K562 (cell line): ENCODE measurements around the gene FUZ. TPM values are rescaled to one million over a fixed set of nuclear protein-coding genes. Genes with fewer than 3 reads are reported as not detected.

Experiments
- ATF3 ChIP-seq, 2 experiments: fragments of 450-650 bp in 1 of 2; sonication (generic) in 1 of 2; formaldehyde crosslinking in 1 of 2; IDR thresholded peaks in 1 of 2; conservative IDR thresholded peaks in 1 of 2; 2 replicates each; pipeline versions ENCODE4 v1.6.1 to v1.8.1; 2016 to 2023; ENCODE audit warnings: mild to moderate bottlenecking in 2 of 2, moderate library complexity in 2 of 2, inconsistent platforms in 1 of 2, missing genetic modification reagents in 1 of 2
- BHLHE40 ChIP-seq: IDR thresholded peaks from 2 replicates; pipeline ENCODE4 v1.6.1; 2011; ENCODE audit warnings: low read length, improper control_type of control experiment
- CEBPB ChIP-seq: fragments of 450-650 bp; IDR thresholded peaks from 2 replicates; pipeline ENCODE4 v1.6.1; 2016; ENCODE audit warnings: missing genetic modification characterization, missing compliant biosample characterization
- CREB3 ChIP-seq: fragments of 450-650 bp; conservative IDR thresholded peaks from 2 replicates; pipeline ENCODE4 v1.6.1; 2016; ENCODE audit warnings: missing genetic modification characterization, low read depth, mild to moderate bottlenecking, missing compliant biosample characterization, moderate library complexity
- CREB3L1 ChIP-seq: fragments of 450-650 bp; IDR thresholded peaks from 2 replicates; pipeline ENCODE4 v1.6.1; 2014; ENCODE audit warnings: low read depth, mild to moderate bottlenecking, moderate library complexity, borderline replicate concordance
- E2F4 ChIP-seq: sonication (generic); formaldehyde crosslinking; IDR thresholded peaks from 2 replicates; pipeline ENCODE4 v1.8.0; 2022; ENCODE audit warnings: mild to moderate bottlenecking, low read depth, missing genetic modification reagents
- E2F8 ChIP-seq: fragments of 450-650 bp; IDR thresholded peaks from 2 replicates; pipeline ENCODE4 v1.7.1; 2018; ENCODE audit warnings: mild to moderate bottlenecking, low read depth; ENCODE audit not compliant: partially characterized antibody
- FOXK2 ChIP-seq, 2 experiments: fragments of 450-650 bp; IDR thresholded peaks in 1 of 2; conservative IDR thresholded peaks in 1 of 2; 2 replicates each; pipeline ENCODE4 v1.6.1; 2016; ENCODE audit warnings: low read depth in 2 of 2, mild to moderate bottlenecking in 1 of 2
- MAFG ChIP-seq: fragments of 450-650 bp; conservative IDR thresholded peaks from 2 replicates; pipeline ENCODE4 v1.6.1; 2016; ENCODE audit warnings: missing genetic modification characterization, missing compliant biosample characterization
- MEF2A ChIP-seq: IDR thresholded peaks from 2 replicates; pipeline ENCODE4 v1.6.1; 2011; ENCODE audit warnings: low read depth, mild to moderate bottlenecking, low read length, moderate library complexity; ENCODE audit not compliant: control insufficient read depth
- NFXL1 ChIP-seq: fragments of 450-650 bp; formaldehyde crosslinking; IDR thresholded peaks from 2 replicates; pipeline ENCODE4 v1.4.0; 2021; ENCODE audit warnings: mild to moderate bottlenecking
- PCBP1 ChIP-seq: fragments of 200-400 bp; formaldehyde crosslinking; IDR thresholded peaks from 2 replicates; pipeline ENCODE4 v1.6.1; 2018; ENCODE audit warnings: mild to moderate bottlenecking, low read depth, low read length; ENCODE audit not compliant: poor library complexity, severe bottlenecking
- RBM15 ChIP-seq: fragments of 200-400 bp; formaldehyde crosslinking; IDR thresholded peaks from 2 replicates; pipeline ENCODE4 v1.6.1; 2018; ENCODE audit warnings: mild to moderate bottlenecking, low read length, moderate library complexity; ENCODE audit not compliant: insufficient read depth
- RHOXF2B ChIP-seq: fragments of 250-450 bp; sonication (Bioruptor Pico); conservative IDR thresholded peaks from 2 replicates; pipeline ENCODE4 v1.5.1; 2021
- STAT5B ChIP-seq: fragments of 250-450 bp; sonication (Bioruptor Pico); IDR thresholded peaks from 2 replicates; pipeline ENCODE4 v1.8.0; 2021; ENCODE audit warnings: mild to moderate bottlenecking, inconsistent platforms
- ZFPM2 ChIP-seq: fragments of 250-450 bp; sonication (Bioruptor Pico); IDR thresholded peaks from 2 replicates; pipeline ENCODE4 v1.5.1; 2022; ENCODE audit warnings: mild to moderate bottlenecking
- ZFX ChIP-seq: sonication (generic); formaldehyde crosslinking; IDR thresholded peaks from 2 replicates; pipeline ENCODE4 v1.8.0; 2022; ENCODE audit warnings: mild to moderate bottlenecking, missing genetic modification reagents, moderate library complexity
- ZNF212 ChIP-seq: fragments of 450-650 bp; formaldehyde crosslinking; IDR thresholded peaks from 2 replicates; pipeline ENCODE4 v1.4.0; 2020; ENCODE audit warnings: mild to moderate bottlenecking
- ZNF263 ChIP-seq: sonication (generic); formaldehyde crosslinking; IDR thresholded peaks from 2 replicates; pipeline ENCODE4 v1.8.0; 2022; ENCODE audit warnings: mild to moderate bottlenecking, missing genetic modification reagents, borderline replicate concordance
- polyA plus RNA-seq, 8 experiments: library from polyadenylated mRNA; depleted of rRNA in 4 of 8; stranded (reverse) in 5 of 8; unstranded in 3 of 8; fragments of >200 nt; fragmentation: Nextera tagmentation in 2 of 8; fragmentation: Illumina TruSeq in 1 of 8; extraction: Ambion mirVana in 2 of 8; extraction: Trizol in 1 of 8; gene quantifications; 2 replicates each; pipeline versions ENCODE4 v1.2.1 to v1.2.3, GENCODE V29; 2011 to 2014; ENCODE audit warnings: inconsistent platforms in 1 of 8, missing spikeins in 1 of 8
- total RNA-seq, 7 experiments: library from RNA; depleted of rRNA in 6 of 7; stranded (reverse); fragments of >200 nt in 6 of 7; fragmentation: Illumina TruSeq in 2 of 7; extraction: Trizol in 2 of 7; gene quantifications; 2 replicates each; pipeline versions ENCODE4 v1.2.1 to v1.2.3, GENCODE V29; 2011 to 2021; ENCODE audit warnings: low replicate concordance in 1 of 7

The FUZ gene
- total and polyA plus RNA-seq, 9 of the 15 experiments (the other 6 are each of a cell fraction or from before 2014, with no cell fraction given) = 0.17 to 7.6 (median 3.6) TPM; not detected in 1

GRCh38 chr19:49850487-49851342 is 37.6 kb upstream of the FUZ start, which contains the start of gene PTOV1 (continued):
- TF ChIP-seq E2F4 (CRISPR knock-in tag) (peak; percentile 65; the same call in 1 of the 2 replicates), CREB3 (tag) (peak; percentile 92), ZFX (peak; percentile 99), ZFPM2 (CRISPR knock-in tag) (no peak), FOXK2 (conservative IDR thresholded peaks at IDR 0.05 in 1 of 2, IDR thresholded peaks at IDR 0.05 in 1 of 2; ENCODE audit: low read depth in 2 of 2) (peak in 1 of 2 experiments; percentile 98; a peak in 2 of 4 replicates), E2F8 (peak; percentile 79), ZNF263 (no peak; the same call in 1 of the 2 replicates), CREB3L1 (peak; percentile 100), RBM15 (no peak), NFXL1 (CRISPR knock-in tag) (no peak), CEBPB (tag) (no peak), MEF2A (no peak), RHOXF2B (CRISPR knock-in tag) (no peak), ZNF212 (CRISPR knock-in tag) (no peak), BHLHE40 (peak; percentile 94), MAFG (no peak), PCBP1 (peak; percentile 75), STAT5B (CRISPR knock-in tag) (no peak), ATF3 (IDR thresholded peaks at IDR 0.05) (no peak; the same call in none of the 2 replicates), ATF3 (CRISPR knock-in tag; conservative IDR thresholded peaks at IDR 0.05) (0 out of 2 replicates have a peak, but pooled peaks have one; percentile 40)
